Measurements from ENCODE around the gene SIN3A.
A peak's percentile ranks its signal among the peaks of the same experiment; 100 is the strongest.
"Not testable (repeated sequence)": the region's sequence is repeated elsewhere in the genome, so short reads cannot be mapped to it uniquely, and the experiment has no call there.

SIN3A gene
- 178 reads per million, percentile 91 among the genes with 10 or more reads in this experiment for total RNA-seq

- DNase-seq: peak; percentile 99
These were observed at the start of gene SIN3A for GRCh38 chr15:75451674-75452363. Gene SIN3A (minus strand): TSS chr15:75451690. CDS start chr15:75430375, 21,315 bp downstream.

- no peak for DNase-seq
These were observed 42.2 kb upstream of the SIN3A start for GRCh38 chr15:75493732-75494131.

- no peak for DNase-seq
These were observed 32.5 kb upstream of the SIN3A start for GRCh38 chr15:75483961-75484360.

GRCh38 chr15:75483556-75483955 lies 32.1 kb upstream of the SIN3A start:
- not testable (repeated sequence) for DNase-seq

- DNase-seq: no peak
These were observed 31.6 kb upstream of the SIN3A start for GRCh38 chr15:75483106-75483505.

- DNase-seq: not testable (repeated sequence)
These were observed 29.0 kb upstream of the SIN3A start for GRCh38 chr15:75480463-75480862.

- DNase-seq: no peak
These were observed 28.2 kb upstream of the SIN3A start for GRCh38 chr15:75479670-75480069.

GRCh38 chr15:75477094-75477493 lies 25.6 kb upstream of the SIN3A start:
- not testable (repeated sequence) for DNase-seq

- DNase-seq: no peak
These were observed 17.6 kb upstream of the SIN3A start for GRCh38 chr15:75468913-75469598.

- no peak for DNase-seq
These were observed 9.2 kb upstream of the SIN3A start for GRCh38 chr15:75460646-75461045.

- DNase-seq: no peak
These were observed 8.1 kb upstream of the SIN3A start for GRCh38 chr15:75459581-75459980.

GRCh38 chr15:75456710-75457109 lies 5.2 kb upstream of the SIN3A start:
- DNase-seq: no peak

- DNase-seq: peak; percentile 44
These were observed 4.6 kb upstream of the SIN3A start for GRCh38 chr15:75455982-75456531.

- peak; percentile 85 for DNase-seq
These were observed 4.0 kb upstream of the SIN3A start for GRCh38 chr15:75455424-75455981.

GRCh38 chr15:75454471-75455378 lies 3.2 kb upstream of the SIN3A start:
- DNase-seq: peak; percentile 79

GRCh38 chr15:75453703-75454470 lies 2.4 kb upstream of the SIN3A start:
- DNase-seq: peak; percentile 91

GRCh38 chr15:75452865-75453702 lies 1.6 kb upstream of the SIN3A start:
- peak; percentile 25 for DNase-seq

- peak; percentile 68 for DNase-seq
These were observed 924 bp upstream of the SIN3A start for GRCh38 chr15:75452364-75452864.

GRCh38 chr15:75451202-75451673 lies 252 bp downstream of the SIN3A start:
- DNase-seq: no peak
